Cardiac muscle cell (in vitro differentiated cells and primary cell): ENCODE measurements around the gene FAM83B. TPM values are rescaled to one million over a fixed set of nuclear protein-coding genes. Genes with fewer than 3 reads are reported as not detected.
"Not testable (repeated sequence)": the region's sequence is repeated elsewhere in the genome, so short reads cannot be mapped to it uniquely, and the experiment has no call there.

Experiments used
- DNase-seq, 2 donors: peaks; one replicate each; pipeline versions ENCODE4 v3.0.0 to v3.0.0-alpha.2; 2010 to 2017; ENCODE audit warnings: low read depth in 1 of 2, low spot score in 1 of 2
- H3K27ac ChIP-seq: fragments of 200-600 bp; sonication (generic); 2 replicates; pipeline ENCODE4 v1.5.1; 2016
- H3K27me3 ChIP-seq: fragments of 200-600 bp; sonication (generic); 2 replicates; pipeline ENCODE4 v1.6.0; 2016; ENCODE audit warnings: control low read depth
- H3K36me3 ChIP-seq: fragments of 200-600 bp; sonication (generic); 2 replicates; pipeline ENCODE4 v1.5.1; 2016; ENCODE audit warnings: control low read depth
- H3K4me1 ChIP-seq: fragments of 200-600 bp; sonication (generic); 2 replicates; pipeline ENCODE4 v1.8.1; 2017; ENCODE audit warnings: low read depth, mild to moderate bottlenecking, mixed run types
- H3K4me3 ChIP-seq: fragments of 200-600 bp; sonication (generic); 2 replicates; pipeline ENCODE4 v1.5.1; 2016; ENCODE audit warnings: mild to moderate bottlenecking
- H3K9me3 ChIP-seq: fragments of 200-600 bp; sonication (generic); 2 replicates; pipeline ENCODE4 v1.5.1; 2017; ENCODE audit warnings: low read depth, mild to moderate bottlenecking, control low read depth
- CTCF ChIP-seq: IDR thresholded peaks from 2 replicates; pipeline ENCODE4 v1.5.1; 2012; ENCODE audit warnings: low read depth, mild to moderate bottlenecking, low read length
- polyA plus RNA-seq: library from polyadenylated mRNA; unstranded; fragments of >200 nt; fragmentation: Nextera tagmentation; extraction: Ambion mirVana; gene quantifications from 2 replicates; pipeline ENCODE4 v1.2.1, GENCODE V29; 2016
- total RNA-seq: library from RNA; depleted of rRNA; stranded (reverse); fragments of >200 nt; gene quantifications from 2 replicates; pipeline ENCODE4 v1.2.3, GENCODE V29; 2016

Gene FAM83B
- total and polyA plus RNA-seq, 2 experiments from 2014 or later, result 0.06 TPM; not detected in 1

- Histone ChIP-seq H3K27me3 (no peaks in the 10 kb centered on the region), H3K4me1 (no peaks in the 10 kb centered on the region)
Measured at GRCh38 chr6:54878718-54879117, 32.1 kb downstream of the FAM83B start.

DNA sequence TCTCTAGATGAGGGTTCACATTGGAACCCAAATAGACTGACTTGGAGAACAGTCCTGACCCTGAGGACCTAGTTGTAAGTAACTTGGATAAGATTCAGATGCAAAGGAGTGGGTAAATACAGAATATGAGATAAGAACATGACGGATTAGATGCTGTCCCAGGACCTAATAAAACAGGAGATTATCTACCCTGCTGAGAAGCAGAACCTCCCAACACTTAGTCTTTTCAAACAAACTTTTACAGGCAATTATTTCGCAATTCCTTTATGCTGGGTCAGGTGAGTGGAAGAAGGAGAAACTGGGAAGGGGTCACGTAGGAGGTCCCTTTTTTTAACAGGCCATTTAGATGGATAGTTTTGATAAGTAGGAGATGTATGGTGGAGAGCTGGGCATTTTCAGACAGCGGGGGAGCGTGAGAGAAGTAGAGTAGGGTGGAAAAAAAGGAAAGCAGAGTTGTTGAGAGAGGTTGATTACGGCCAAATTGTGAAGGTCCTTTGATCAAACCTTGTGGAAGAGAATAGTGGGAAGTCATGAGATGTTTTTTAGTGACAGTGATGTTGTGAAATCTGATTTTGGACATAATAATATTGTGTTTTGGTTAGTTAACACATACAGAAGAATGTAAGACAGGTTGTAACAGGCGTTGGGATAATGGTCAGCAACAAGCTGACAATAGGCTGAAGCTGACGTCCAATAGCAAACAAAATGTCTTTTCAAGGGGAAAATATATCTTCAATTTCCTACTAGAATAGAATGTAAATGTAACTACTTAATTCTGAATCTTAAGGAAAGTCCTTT lies 32.8 kb downstream of the FAM83B start:
- Histone ChIP-seq H3K27me3 (no peaks in the 10 kb centered on the region), H3K27ac (no peak overlapping the region), H3K4me3 (no peak overlapping the region), H3K36me3 (no peaks in the 10 kb centered on the region), H3K4me1 (no peaks in the 10 kb centered on the region), H3K9me3 (no peaks in the 10 kb centered on the region)
- no peak for DNase-seq
- TF ChIP-seq CTCF, result no peak

More at GRCh38 chr6:54878718-54879117, 32.1 kb downstream of the FAM83B start:
- no peak overlapping the region for H3K27ac ChIP-seq
- H3K9me3 ChIP-seq, result no peaks in the 10 kb centered on the region
- no peak for TF ChIP-seq CTCF
- no peak for DNase-seq
- no peaks in the 10 kb centered on the region for H3K36me3 ChIP-seq
- H3K4me3 ChIP-seq, result no peak overlapping the region

DNA sequence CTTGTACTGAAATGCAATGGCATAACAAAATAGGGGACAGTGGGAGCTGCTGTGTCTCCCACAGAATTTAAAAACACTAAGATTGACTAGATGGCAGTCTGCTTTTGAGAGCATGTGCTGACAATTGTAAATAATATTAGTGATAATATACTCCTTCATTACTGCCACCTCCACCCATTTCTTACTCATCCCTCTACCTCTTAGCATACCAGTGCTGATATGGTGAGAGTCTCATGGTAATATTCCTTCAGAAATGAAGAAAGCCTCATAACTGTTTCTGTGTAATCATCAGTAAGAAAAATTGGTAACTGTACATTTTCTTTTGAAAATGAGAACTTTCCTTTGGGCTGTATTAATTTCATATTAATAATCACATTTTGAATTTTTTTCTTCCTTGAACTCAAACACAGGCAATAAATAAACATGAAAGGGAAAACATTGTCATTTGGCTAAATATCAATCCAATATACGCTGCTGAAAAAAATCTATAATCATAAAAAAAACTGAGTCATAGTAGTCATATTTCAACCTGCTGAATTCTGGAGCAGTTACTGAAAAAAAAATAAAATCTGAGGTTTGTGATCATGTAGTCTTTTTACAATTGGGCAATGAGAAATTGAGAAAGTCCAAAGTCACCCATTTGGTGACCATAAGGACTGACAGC lies 34.6 kb downstream of the FAM83B start:
- Histone ChIP-seq H3K27me3 (no peaks in the 10 kb centered on the region), H3K9me3 (no peaks in the 10 kb centered on the region), H3K4me1 (no peaks in the 10 kb centered on the region), H3K4me3 (no peak overlapping the region), H3K27ac (no peak overlapping the region), H3K36me3 (no peaks in the 10 kb centered on the region)
- no peak for TF ChIP-seq CTCF
- no peak for DNase-seq

DNA sequence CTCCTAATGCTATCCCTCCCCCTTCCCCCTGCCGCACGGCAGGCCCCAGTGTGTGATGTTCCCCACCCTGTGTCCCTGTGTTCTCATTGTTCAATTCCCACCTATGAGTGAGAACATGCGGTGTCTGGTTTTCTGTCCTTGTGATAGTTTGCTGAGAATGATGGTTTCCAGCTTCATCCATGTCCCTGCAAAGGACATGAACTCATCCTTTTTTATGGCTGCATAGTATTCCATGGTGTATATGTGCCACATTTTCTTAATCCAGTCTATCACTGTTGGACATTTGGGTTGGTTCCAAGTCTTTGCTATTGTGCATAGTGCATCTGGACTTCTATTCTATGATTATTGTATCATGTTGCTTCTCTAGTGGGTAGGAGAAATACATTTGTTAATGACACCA lies 35.3 kb downstream of the FAM83B start:
- not testable (repeated sequence) for DNase-seq, H3K27me3 ChIP-seq, H3K4me3 ChIP-seq, H3K27ac ChIP-seq, H3K9me3 ChIP-seq, H3K4me1 ChIP-seq, H3K36me3 ChIP-seq

GRCh38 chr6:54886932-54887584 lies 40.5 kb downstream of the FAM83B start:
- Histone ChIP-seq H3K27me3 (no peaks in the 10 kb centered on the region), H3K9me3 (no peaks in the 10 kb centered on the region), H3K4me3 (no peak overlapping the region), H3K4me1 (peaks cover 5% of the 10 kb centered on the region), H3K27ac (no peak overlapping the region), H3K36me3 (no peaks in the 10 kb centered on the region)
- no peak for DNase-seq
- no peak for TF ChIP-seq CTCF

GRCh38 chr6:54891536-54891935 lies 45.0 kb downstream of the FAM83B start:
- peaks cover 10% of the 10 kb centered on the region for H3K4me1 ChIP-seq
- H3K36me3 ChIP-seq, result no peaks in the 10 kb centered on the region
- H3K27me3 ChIP-seq, result no peaks in the 10 kb centered on the region
- H3K4me3 ChIP-seq, result no peak overlapping the region
- DNase-seq, result no peak
- TF ChIP-seq CTCF, result no peak
- H3K27ac ChIP-seq, result no peak overlapping the region
- H3K9me3 ChIP-seq, result no peaks in the 10 kb centered on the region
